EL (cell line): Measurements from ENCODE around the gene ZBTB39.
A peak's percentile ranks its signal among the peaks of the same experiment; 100 is the strongest.
"Not testable (repeated sequence)": the region's sequence is repeated elsewhere in the genome, so short reads cannot be mapped to it uniquely, and the experiment has no call there.

Experiments used
- DNase-seq: peaks from one replicate; pipeline ENCODE4 v3.0.0-alpha.2; 2016

ZBTB39 gene

GRCh38 chr12:56998316-56998715 is 8.0 kb downstream of the ZBTB39 start:
- DNase-seq: no peak

- no peak for DNase-seq
These were observed 9.4 kb downstream of the ZBTB39 start for GRCh38 chr12:56996793-56997545.

- DNase-seq: no peak
These were observed 10.3 kb downstream of the ZBTB39 start for GRCh38 chr12:56995930-56996496.

- DNase-seq: no peak
These were observed 11.0 kb downstream of the ZBTB39 start for GRCh38 chr12:56995201-56995929.

- no peak for DNase-seq
These were observed 12.1 kb downstream of the ZBTB39 start for GRCh38 chr12:56994231-56994746.

- DNase-seq: no peak
These were observed 13.0 kb downstream of the ZBTB39 start for GRCh38 chr12:56993346-56993745.

GRCh38 chr12:56991319-56992246 is 14.8 kb downstream of the ZBTB39 start:
- DNase-seq: no peak

GRCh38 chr12:56990648-56991318 is 15.6 kb downstream of the ZBTB39 start:
- no peak for DNase-seq

GRCh38 chr12:56989861-56990610 is 16.3 kb downstream of the ZBTB39 start:
- DNase-seq: peak; percentile 68

- no peak for DNase-seq
These were observed 18.1 kb downstream of the ZBTB39 start for GRCh38 chr12:56988207-56988739.

GRCh38 chr12:56987551-56988053 is 18.7 kb downstream of the ZBTB39 start:
- peak; percentile 75 for DNase-seq

GRCh38 chr12:56987011-56987410 is 19.3 kb downstream of the ZBTB39 start:
- DNase-seq: no peak

- DNase-seq: peak; percentile 54
These were observed 20.6 kb downstream of the ZBTB39 start for GRCh38 chr12:56985714-56986113.

GRCh38 chr12:56983386-56983785 is 23.0 kb downstream of the ZBTB39 start:
- DNase-seq: no peak

GRCh38 chr12:56982578-56983236 is 23.6 kb downstream of the ZBTB39 start:
- not testable (repeated sequence) for DNase-seq

GRCh38 chr12:56980941-56981530 is 25.3 kb downstream of the ZBTB39 start:
- no peak for DNase-seq

GRCh38 chr12:56980268-56980667 is 26.1 kb downstream of the ZBTB39 start:
- no peak for DNase-seq

- DNase-seq: no peak
These were observed 26.7 kb downstream of the ZBTB39 start for GRCh38 chr12:56979628-56980027.

GRCh38 chr12:56978397-56979138 is 27.8 kb downstream of the ZBTB39 start:
- DNase-seq: no peak
